HEK293 (cell line): ENCODE measurements around the gene ABLIM3.

ENCODE experiments used
- GLIS1 ChIP-seq: fragments of 450-650 bp; formaldehyde crosslinking; IDR thresholded peaks from 2 replicates; pipeline ENCODE4 v1.5.1; 2016; ENCODE audit warnings: missing biosample characterization, missing genetic modification characterization
- HOXD13 ChIP-seq: sonication (generic); formaldehyde crosslinking; IDR thresholded peaks from 2 replicates; pipeline ENCODE4 v1.8.0; 2022; ENCODE audit warnings: missing genetic modification reagents, borderline replicate concordance
- KLF16 ChIP-seq: fragments of 450-650 bp; formaldehyde crosslinking; IDR thresholded peaks from 2 replicates; pipeline ENCODE4 v1.5.1; 2017; ENCODE audit warnings: missing biosample characterization, missing genetic modification characterization
- YY2 ChIP-seq: fragments of 450-650 bp; formaldehyde crosslinking; IDR thresholded peaks from 2 replicates; pipeline ENCODE4 v1.5.1; 2016; ENCODE audit warnings: missing biosample characterization, missing genetic modification characterization
- ZBTB1 ChIP-seq: fragments of 450-650 bp; formaldehyde crosslinking; IDR thresholded peaks from 2 replicates; pipeline ENCODE4 v1.5.1; 2016; ENCODE audit warnings: missing biosample characterization, missing genetic modification characterization
- ZBTB26 ChIP-seq: fragments of 450-650 bp; formaldehyde crosslinking; optimal IDR thresholded peaks from 2 replicates; pipeline ENCODE3; 2016; ENCODE audit warnings: missing biosample characterization, mild to moderate bottlenecking, missing genetic modification characterization
- ZFP3 ChIP-seq: fragments of 450-650 bp; formaldehyde crosslinking; IDR thresholded peaks from 2 replicates; pipeline ENCODE4 v1.5.1; 2016; ENCODE audit warnings: low read depth, missing biosample characterization, missing genetic modification characterization
- ZFP69B ChIP-seq: fragments of 450-650 bp; formaldehyde crosslinking; IDR thresholded peaks from 2 replicates; pipeline ENCODE4 v1.5.1; 2016; ENCODE audit warnings: missing biosample characterization, missing genetic modification characterization
- ZNF121 ChIP-seq: fragments of 450-650 bp; formaldehyde crosslinking; IDR thresholded peaks from 2 replicates; pipeline ENCODE4 v1.5.1; 2016; ENCODE audit warnings: missing biosample characterization, missing genetic modification characterization
- ZNF132 ChIP-seq: fragments of 450-650 bp; formaldehyde crosslinking; IDR thresholded peaks from 2 replicates; pipeline ENCODE4 v1.5.1; 2017; ENCODE audit warnings: missing biosample characterization, missing genetic modification characterization, borderline replicate concordance
- ZNF146 ChIP-seq: fragments of 450-650 bp; formaldehyde crosslinking; IDR thresholded peaks from 2 replicates; pipeline ENCODE4 v1.5.1; 2016; ENCODE audit warnings: missing biosample characterization, missing genetic modification characterization
- ZNF266 ChIP-seq: fragments of 450-650 bp; formaldehyde crosslinking; IDR thresholded peaks from 2 replicates; pipeline ENCODE4 v1.5.1; 2016; ENCODE audit warnings: missing biosample characterization, missing genetic modification characterization, low read depth
- ZNF274 ChIP-seq, 2 experiments: fragments of 200-500 bp in 1 of 2; fragments of 450-650 bp in 1 of 2; sonication (Bioruptor generic) in 1 of 2; formaldehyde crosslinking in 1 of 2; IDR thresholded peaks; 2 replicates each; pipeline versions ENCODE4 v1.5.1 to v1.6.1; 2014 to 2016; ENCODE audit warnings: borderline replicate concordance in 1 of 2, inconsistent platforms in 1 of 2, low read length in 1 of 2, missing biosample characterization in 1 of 2, missing genetic modification characterization in 1 of 2
- ZNF280D ChIP-seq: fragments of 450-650 bp; formaldehyde crosslinking; IDR thresholded peaks from 2 replicates; pipeline ENCODE4 v1.5.1; 2016; ENCODE audit warnings: missing biosample characterization, missing genetic modification characterization
- ZNF354C ChIP-seq: fragments of 450-650 bp; formaldehyde crosslinking; IDR thresholded peaks from 2 replicates; pipeline ENCODE4 v1.5.1; 2016; ENCODE audit warnings: missing biosample characterization, missing genetic modification characterization, low read depth, borderline replicate concordance
- ZNF426 ChIP-seq: fragments of 450-650 bp; formaldehyde crosslinking; IDR thresholded peaks from 2 replicates; pipeline ENCODE4 v1.5.1; 2017; ENCODE audit warnings: missing biosample characterization, missing genetic modification characterization, mild to moderate bottlenecking, inconsistent platforms, moderate library complexity
- ZNF623 ChIP-seq: fragments of 450-650 bp; formaldehyde crosslinking; IDR thresholded peaks from 2 replicates; pipeline ENCODE4 v1.5.1; 2016; ENCODE audit warnings: missing biosample characterization, missing genetic modification characterization
- ZNF654 ChIP-seq: fragments of 450-650 bp; formaldehyde crosslinking; IDR thresholded peaks from 2 replicates; pipeline ENCODE4 v1.5.1; 2016; ENCODE audit warnings: low read depth, missing biosample characterization, missing genetic modification characterization
- ZNF670 ChIP-seq: fragments of 450-650 bp; formaldehyde crosslinking; IDR thresholded peaks from 2 replicates; pipeline ENCODE4 v1.5.1; 2016; ENCODE audit warnings: missing biosample characterization, missing genetic modification characterization, low read depth
- ZNF707 ChIP-seq: fragments of 450-650 bp; formaldehyde crosslinking; IDR thresholded peaks from 2 replicates; pipeline ENCODE4 v1.5.1; 2016; ENCODE audit warnings: missing biosample characterization, missing genetic modification characterization
- ZNF76 ChIP-seq: fragments of 450-650 bp; formaldehyde crosslinking; IDR thresholded peaks from 2 replicates; pipeline ENCODE4; 2016; ENCODE audit warnings: low read depth, missing biosample characterization, missing genetic modification characterization, borderline replicate concordance
- ZNF843 ChIP-seq: fragments of 450-650 bp; formaldehyde crosslinking; IDR thresholded peaks from 2 replicates; pipeline ENCODE4 v1.5.1; 2016; ENCODE audit warnings: missing biosample characterization, missing genetic modification characterization
- TF ChIP-seq, protein P1 (sequence below): fragments of 450-650 bp; formaldehyde crosslinking; IDR thresholded peaks from 2 replicates; pipeline ENCODE4 v1.5.1; 2016; ENCODE audit warnings: missing biosample characterization, missing genetic modification characterization, low read depth
- TF ChIP-seq, protein P2 (sequence below): fragments of 450-650 bp; formaldehyde crosslinking; IDR thresholded peaks from 2 replicates; pipeline ENCODE4 v1.5.1; 2016; ENCODE audit warnings: missing biosample characterization, missing genetic modification characterization
- TF ChIP-seq, protein P3 (sequence below): fragments of 450-650 bp; formaldehyde crosslinking; IDR thresholded peaks from 2 replicates; pipeline ENCODE4 v1.5.1; 2016; ENCODE audit warnings: missing biosample characterization, missing genetic modification characterization
- TF ChIP-seq, protein P4 (sequence below): fragments of 450-650 bp; IDR thresholded peaks from 2 replicates; pipeline ENCODE4 v1.5.1; 2018; ENCODE audit warnings: missing biosample characterization, missing genetic modification characterization

ABLIM3 gene

GRCh38 chr5:149141224-149141956 lies at the start of gene ABLIM3 (continued):
- TF ChIP-seq, protein P1, sequence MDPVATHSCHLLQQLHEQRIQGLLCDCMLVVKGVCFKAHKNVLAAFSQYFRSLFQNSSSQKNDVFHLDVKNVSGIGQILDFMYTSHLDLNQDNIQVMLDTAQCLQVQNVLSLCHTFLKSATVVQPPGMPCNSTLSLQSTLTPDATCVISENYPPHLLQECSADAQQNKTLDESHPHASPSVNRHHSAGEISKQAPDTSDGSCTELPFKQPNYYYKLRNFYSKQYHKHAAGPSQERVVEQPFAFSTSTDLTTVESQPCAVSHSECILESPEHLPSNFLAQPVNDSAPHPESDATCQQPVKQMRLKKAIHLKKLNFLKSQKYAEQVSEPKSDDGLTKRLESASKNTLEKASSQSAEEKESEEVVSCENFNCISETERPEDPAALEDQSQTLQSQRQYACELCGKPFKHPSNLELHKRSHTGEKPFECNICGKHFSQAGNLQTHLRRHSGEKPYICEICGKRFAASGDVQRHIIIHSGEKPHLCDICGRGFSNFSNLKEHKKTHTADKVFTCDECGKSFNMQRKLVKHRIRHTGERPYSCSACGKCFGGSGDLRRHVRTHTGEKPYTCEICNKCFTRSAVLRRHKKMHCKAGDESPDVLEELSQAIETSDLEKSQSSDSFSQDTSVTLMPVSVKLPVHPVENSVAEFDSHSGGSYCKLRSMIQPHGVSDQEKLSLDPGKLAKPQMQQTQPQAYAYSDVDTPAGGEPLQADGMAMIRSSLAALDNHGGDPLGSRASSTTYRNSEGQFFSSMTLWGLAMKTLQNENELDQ (tag by site-specific recombination) = no peak
- TF ChIP-seq, protein P2, sequence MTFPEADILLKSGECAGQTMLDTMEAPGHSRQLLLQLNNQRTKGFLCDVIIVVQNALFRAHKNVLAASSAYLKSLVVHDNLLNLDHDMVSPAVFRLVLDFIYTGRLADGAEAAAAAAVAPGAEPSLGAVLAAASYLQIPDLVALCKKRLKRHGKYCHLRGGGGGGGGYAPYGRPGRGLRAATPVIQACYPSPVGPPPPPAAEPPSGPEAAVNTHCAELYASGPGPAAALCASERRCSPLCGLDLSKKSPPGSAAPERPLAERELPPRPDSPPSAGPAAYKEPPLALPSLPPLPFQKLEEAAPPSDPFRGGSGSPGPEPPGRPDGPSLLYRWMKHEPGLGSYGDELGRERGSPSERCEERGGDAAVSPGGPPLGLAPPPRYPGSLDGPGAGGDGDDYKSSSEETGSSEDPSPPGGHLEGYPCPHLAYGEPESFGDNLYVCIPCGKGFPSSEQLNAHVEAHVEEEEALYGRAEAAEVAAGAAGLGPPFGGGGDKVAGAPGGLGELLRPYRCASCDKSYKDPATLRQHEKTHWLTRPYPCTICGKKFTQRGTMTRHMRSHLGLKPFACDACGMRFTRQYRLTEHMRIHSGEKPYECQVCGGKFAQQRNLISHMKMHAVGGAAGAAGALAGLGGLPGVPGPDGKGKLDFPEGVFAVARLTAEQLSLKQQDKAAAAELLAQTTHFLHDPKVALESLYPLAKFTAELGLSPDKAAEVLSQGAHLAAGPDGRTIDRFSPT (tag by site-specific recombination) = peak; percentile 79; the same call in 1 of the 2 replicates
- TF ChIP-seq ZNF146 (tag by site-specific recombination) (no peak), ZNF354C (no peak), ZBTB1 (tag by site-specific recombination) (no peak), ZNF843 (tag by site-specific recombination) (no peak), ZNF266 (tag by site-specific recombination) (no peak), ZNF670 (tag by site-specific recombination) (no peak), ZNF707 (tag by site-specific recombination) (no peak), ZNF280D (tag by site-specific recombination) (no peak), YY2 (tag by site-specific recombination) (no peak), ZNF654 (tag by site-specific recombination) (0 out of 2 replicates have a peak, but pooled peaks have one; percentile 18), ZNF76 (peak; percentile 73; the same call in 1 of the 2 replicates), ZFP69B (tag by site-specific recombination) (no peak), ZBTB26 (tag by site-specific recombination) (peak; percentile 95), ZNF426 (tag by site-specific recombination) (no peak), HOXD13 (no peak), ZNF623 (no peak), ZNF121 (tag by site-specific recombination) (no peak), ZFP3 (tag by site-specific recombination) (no peak), KLF16 (tag by site-specific recombination) (0 out of 2 replicates have a peak, but pooled peaks have one; percentile 0), ZNF274 (IDR thresholded peaks at IDR 0.05; ENCODE audit: low read length) (no peak), ZNF274 (tag by site-specific recombination; IDR thresholded peaks at IDR 0.05; ENCODE audit: borderline replicate concordance) (no peak), ZNF132 (no peak), GLIS1 (tag by site-specific recombination) (peak; percentile 51)
- TF ChIP-seq, protein P3, sequence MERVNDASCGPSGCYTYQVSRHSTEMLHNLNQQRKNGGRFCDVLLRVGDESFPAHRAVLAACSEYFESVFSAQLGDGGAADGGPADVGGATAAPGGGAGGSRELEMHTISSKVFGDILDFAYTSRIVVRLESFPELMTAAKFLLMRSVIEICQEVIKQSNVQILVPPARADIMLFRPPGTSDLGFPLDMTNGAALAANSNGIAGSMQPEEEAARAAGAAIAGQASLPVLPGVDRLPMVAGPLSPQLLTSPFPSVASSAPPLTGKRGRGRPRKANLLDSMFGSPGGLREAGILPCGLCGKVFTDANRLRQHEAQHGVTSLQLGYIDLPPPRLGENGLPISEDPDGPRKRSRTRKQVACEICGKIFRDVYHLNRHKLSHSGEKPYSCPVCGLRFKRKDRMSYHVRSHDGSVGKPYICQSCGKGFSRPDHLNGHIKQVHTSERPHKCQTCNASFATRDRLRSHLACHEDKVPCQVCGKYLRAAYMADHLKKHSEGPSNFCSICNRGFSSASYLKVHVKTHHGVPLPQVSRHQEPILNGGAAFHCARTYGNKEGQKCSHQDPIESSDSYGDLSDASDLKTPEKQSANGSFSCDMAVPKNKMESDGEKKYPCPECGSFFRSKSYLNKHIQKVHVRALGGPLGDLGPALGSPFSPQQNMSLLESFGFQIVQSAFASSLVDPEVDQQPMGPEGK (tag by site-specific recombination) = peak; percentile 38; the same call in 1 of the 2 replicates
- TF ChIP-seq, protein P4, sequence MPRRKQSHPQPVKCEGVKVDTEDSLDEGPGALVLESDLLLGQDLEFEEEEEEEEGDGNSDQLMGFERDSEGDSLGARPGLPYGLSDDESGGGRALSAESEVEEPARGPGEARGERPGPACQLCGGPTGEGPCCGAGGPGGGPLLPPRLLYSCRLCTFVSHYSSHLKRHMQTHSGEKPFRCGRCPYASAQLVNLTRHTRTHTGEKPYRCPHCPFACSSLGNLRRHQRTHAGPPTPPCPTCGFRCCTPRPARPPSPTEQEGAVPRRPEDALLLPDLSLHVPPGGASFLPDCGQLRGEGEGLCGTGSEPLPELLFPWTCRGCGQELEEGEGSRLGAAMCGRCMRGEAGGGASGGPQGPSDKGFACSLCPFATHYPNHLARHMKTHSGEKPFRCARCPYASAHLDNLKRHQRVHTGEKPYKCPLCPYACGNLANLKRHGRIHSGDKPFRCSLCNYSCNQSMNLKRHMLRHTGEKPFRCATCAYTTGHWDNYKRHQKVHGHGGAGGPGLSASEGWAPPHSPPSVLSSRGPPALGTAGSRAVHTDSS (tag by site-specific recombination) = no peak
